HCT116 (cell line): ENCODE results near the gene CALHM1. TPM values are rescaled to one million over a fixed set of nuclear protein-coding genes. Genes with fewer than 3 reads are reported as not detected.

Source experiments
- ATAC-seq: fragments of 200-7000 bp; cut with Tn5 transposase; 2 replicates; pipeline ENCODE4 v1.9.1; 2020; ENCODE audit warnings: mild to moderate bottlenecking, moderate library complexity
- BruUV-seq: library from RNA; stranded (reverse); fragments of 400-500 nt; replicated peaks from 2 replicates; lab custom pipeline; 2021; lab: Mats Ljungman, UMichigan
- CTCF ChIA-PET: fragments of 300-600 bp; sonication (Branson Sonifier 250); formaldehyde crosslinking; loops from one replicate; lab custom pipeline; 2021; ENCODE audit warnings: antibody characterized with exemption; lab: Charles Lee
- POLR2A ChIA-PET: fragments of 300-600, 350-600 bp; sonication (Branson Sonifier 250); formaldehyde crosslinking; loops from one replicate; lab custom pipeline; 2021; ENCODE audit warnings: antibody characterized with exemption; lab: Charles Lee
- RAD21 ChIA-PET, 2 experiments: fragments of 300-600 bp; sonication (Branson Sonifier 250); formaldehyde crosslinking; loops; one replicate each; lab custom pipeline; 2023; ENCODE audit warnings: low total read pairs in 2 of 2; ENCODE audit not compliant: uncharacterized antibody in 2 of 2, unreplicated experiment in 2 of 2, low non-redundant PET in 1 of 2; lab: Charles Lee
- DNase-seq: peaks from one replicate; pipeline ENCODE4 v3.0.0-alpha.2; 2010; ENCODE audit warnings: low read depth, low spot score
- H2AFZ ChIP-seq: fragments of 200-600 bp; shearing (Covaris generic), sonication (generic); 2 replicates; pipeline ENCODE4 v1.6.1; 2017; ENCODE audit warnings: low read depth, mixed run types, mixed read lengths, antibody characterized with exemption, low read length; ENCODE audit not compliant: poor library complexity, severe bottlenecking
- H3K27ac ChIP-seq: 2 replicates; pipeline ENCODE4 v1.5.1; 2012; ENCODE audit warnings: low read depth, low read length
- H3K27me3 ChIP-seq: fragments of 200-600 bp; sonication (generic); 2 replicates; pipeline ENCODE4 v1.6.1; 2016; ENCODE audit warnings: mixed run types, low read length, mixed read lengths; ENCODE audit not compliant: insufficient read depth
- H3K36me3 ChIP-seq, 2 experiments: fragments of 200-500 bp in 1 of 2; fragments of 200-600 bp in 1 of 2; sonication (Bioruptor generic) in 1 of 2; sonication (generic) in 1 of 2; 2 replicates each; pipeline versions ENCODE4 v1.5.1 to v1.6.1; 2014 to 2016; ENCODE audit warnings: low read length in 2 of 2, inconsistent platforms in 1 of 2, mixed read lengths in 1 of 2, mixed run types in 1 of 2; ENCODE audit not compliant: insufficient read depth in 2 of 2, control insufficient read depth in 1 of 2
- H3K4me1 ChIP-seq, 2 experiments: fragments of 200-600 bp in 1 of 2; sonication (generic) in 1 of 2; 2 replicates each; pipeline versions ENCODE4 v1.5.1 to v1.6.1; 2012 to 2017; ENCODE audit warnings: low read length in 2 of 2, inconsistent platforms in 1 of 2, mild to moderate bottlenecking in 1 of 2, mixed read lengths in 1 of 2, mixed run types in 1 of 2, moderate library complexity in 1 of 2; ENCODE audit not compliant: insufficient read depth in 2 of 2, control insufficient read depth in 1 of 2
- H3K4me2 ChIP-seq: fragments of 200-600 bp; sonication (generic); 2 replicates; pipeline ENCODE4 v1.6.1; 2017; ENCODE audit warnings: mixed run types, low read length, mixed read lengths
- H3K4me3 ChIP-seq, 2 experiments: fragments of 200-600 bp in 1 of 2; sonication (generic) in 1 of 2; replicated peaks in 1 of 2; 2 replicates each; pipeline ENCODE4 v1.5.1; 2011 to 2016; ENCODE audit warnings: low read length in 2 of 2, control low read depth in 1 of 2, low read depth in 1 of 2, mild to moderate bottlenecking in 1 of 2, mixed read lengths in 1 of 2, mixed run types in 1 of 2
- H3K79me2 ChIP-seq: fragments of 200-600 bp; sonication (generic); 2 replicates; pipeline ENCODE4 v1.6.1; 2017; ENCODE audit warnings: mild to moderate bottlenecking, mixed run types, low read length, moderate library complexity, mixed read lengths; ENCODE audit not compliant: insufficient read depth
- H3K9ac ChIP-seq: fragments of 200-600 bp; sonication (generic); 2 replicates; pipeline ENCODE4 v1.6.1; 2016; ENCODE audit warnings: low read length, mixed read lengths
- H3K9me2 ChIP-seq: fragments of 200-600 bp; sonication (generic), shearing (Covaris generic); 2 replicates; pipeline ENCODE4 v1.6.1; 2017; ENCODE audit warnings: mixed run types, mild to moderate bottlenecking, moderate library complexity; ENCODE audit not compliant: insufficient read depth
- H3K9me3 ChIP-seq, 2 experiments: fragments of 200-500 bp in 1 of 2; fragments of 200-600 bp in 1 of 2; sonication (Bioruptor generic) in 1 of 2; sonication (generic) in 1 of 2; 2 replicates each; pipeline ENCODE4 v1.6.1; 2014 to 2017; ENCODE audit warnings: low read length in 2 of 2, mixed read lengths in 2 of 2, inconsistent platforms in 1 of 2, low read depth in 1 of 2, mild to moderate bottlenecking in 1 of 2, mixed run types in 1 of 2, moderate library complexity in 1 of 2; ENCODE audit not compliant: control insufficient read depth in 1 of 2, insufficient read depth in 1 of 2
- H4K20me1 ChIP-seq: fragments of 200-600 bp; sonication (generic), shearing (Covaris generic); 2 replicates; pipeline ENCODE4 v1.6.1; 2017; ENCODE audit warnings: mixed run types, mild to moderate bottlenecking, moderate library complexity; ENCODE audit not compliant: insufficient read depth
- CBX3 ChIP-seq: IDR thresholded peaks from 2 replicates; pipeline ENCODE4 v1.6.1; 2012; ENCODE audit warnings: low read depth
- ELF1 ChIP-seq: IDR thresholded peaks from 2 replicates; pipeline ENCODE4 v1.6.1; 2012; ENCODE audit warnings: low read depth, borderline replicate concordance
- FOSL1 ChIP-seq: IDR thresholded peaks from 2 replicates; pipeline ENCODE4 v1.6.1; 2012; ENCODE audit warnings: low read depth
- JUND ChIP-seq: IDR thresholded peaks from 2 replicates; pipeline ENCODE4 v1.6.1; 2012
- POLR2AphosphoS5 ChIP-seq: IDR thresholded peaks from 2 replicates; pipeline ENCODE4 v1.6.1; 2011; ENCODE audit warnings: mild to moderate bottlenecking, low read depth, low read length, moderate library complexity
- RAD21 ChIP-seq: IDR thresholded peaks from 2 replicates; pipeline ENCODE4 v1.6.1; 2012; ENCODE audit warnings: low read depth, mild to moderate bottlenecking
- REST ChIP-seq: IDR thresholded peaks from 2 replicates; pipeline ENCODE4 v1.6.1; 2012; ENCODE audit warnings: low read depth
- SIN3A ChIP-seq: IDR thresholded peaks from 2 replicates; pipeline ENCODE4 v1.6.1; 2012; ENCODE audit warnings: low read depth
- SRF ChIP-seq: IDR thresholded peaks from 2 replicates; pipeline ENCODE4 v1.6.1; 2012; ENCODE audit warnings: low read depth
- YY1 ChIP-seq: IDR thresholded peaks from 2 replicates; pipeline ENCODE4 v1.6.1; 2011; ENCODE audit warnings: low read length, low read depth, moderate library complexity, mild to moderate bottlenecking; ENCODE audit not compliant: insufficient replicate concordance; ENCODE audit errors: extremely low read depth
- ZFX ChIP-seq: fragments of 450-650 bp; IDR thresholded peaks from 2 replicates; pipeline ENCODE4 v1.6.1; 2017
- ZNF274 ChIP-seq: fragments of 200-500 bp; sonication (Bioruptor generic); IDR thresholded peaks from 2 replicates; pipeline ENCODE4 v1.6.1; 2014; ENCODE audit warnings: mild to moderate bottlenecking, low read depth, low read length, inconsistent platforms
- intact Hi-C: fragments of 100-400 bp; cut with micrococcal nuclease; formaldehyde crosslinking; loops from 2 replicates; pipeline ENCODE4 v1.10.0; 2022
- total RNA-seq: library from RNA; stranded (reverse); gene quantifications from one replicate; pipeline ENCODE4 v1.2.1, GENCODE V29; 2021; ENCODE audit not compliant: unreplicated experiment
- TF ChIP-seq, protein P1 (sequence below): IDR thresholded peaks from 2 replicates; pipeline ENCODE4 v1.6.1; 2011; ENCODE audit warnings: mild to moderate bottlenecking, low read length, moderate library complexity; ENCODE audit not compliant: insufficient replicate concordance; ENCODE audit errors: extremely low read depth
- TF ChIP-seq, protein P2 (sequence below), 3 experiments: fragments of 200-600 bp in 1 of 3; sonication (generic) in 1 of 3; IDR thresholded peaks in 2 of 3; conservative IDR thresholded peaks in 1 of 3; 2 replicates each; pipeline ENCODE4 v1.5.1; 2012 to 2017; ENCODE audit warnings: low read depth in 2 of 3, low read length in 2 of 3, antibody characterized with exemption in 1 of 3, borderline replicate concordance in 1 of 3, control low read depth in 1 of 3, mild to moderate bottlenecking in 1 of 3, mixed read lengths in 1 of 3, mixed run types in 1 of 3, moderate library complexity in 1 of 3; ENCODE audit not compliant: insufficient read depth in 1 of 3

The CALHM1 gene
- total RNA-seq, 1 experiment from 2014 or later: not detected

DNA sequence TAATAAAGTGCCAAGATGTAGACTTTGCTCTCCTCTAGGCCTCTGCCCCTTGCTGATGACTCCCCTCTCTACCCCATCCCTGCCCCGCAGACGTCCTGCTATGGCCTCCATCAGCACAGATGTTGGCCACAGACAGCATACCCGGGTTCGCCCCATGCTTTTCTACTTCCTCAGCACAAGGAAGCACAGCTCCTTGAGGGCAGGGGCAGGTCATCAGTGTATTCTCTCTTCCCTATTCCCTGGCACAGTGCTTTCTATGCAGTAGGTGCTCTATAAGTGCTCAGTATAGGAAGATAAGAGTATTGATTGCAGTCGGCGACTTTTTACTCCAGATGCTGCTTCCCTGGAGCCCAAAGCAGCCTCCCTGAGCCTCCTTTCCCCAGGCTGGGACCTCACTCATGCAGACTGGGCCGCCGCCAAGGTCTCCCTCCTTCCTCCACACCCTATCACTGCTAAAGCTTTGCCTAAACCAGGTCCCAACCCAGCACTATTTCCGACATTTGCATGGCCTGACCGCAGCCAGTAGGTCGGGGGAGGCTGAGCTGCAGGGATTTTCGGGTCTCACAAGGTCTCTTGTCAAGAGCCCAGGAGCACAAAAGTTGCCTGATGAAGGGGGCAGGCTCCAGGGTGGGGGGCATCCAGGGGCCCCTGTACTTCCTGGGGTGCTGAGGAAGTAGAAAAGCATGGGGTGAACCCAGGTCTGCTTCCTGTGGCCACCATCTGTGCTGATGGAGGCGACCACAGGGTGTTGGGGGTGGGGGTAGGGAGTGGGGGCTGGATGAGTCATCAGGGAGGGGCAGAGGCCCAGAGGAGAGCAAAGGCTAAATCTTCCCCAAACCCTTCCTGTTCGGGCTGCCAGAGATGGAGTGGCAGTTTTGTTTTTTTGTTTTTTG, 12.3 kb upstream of the CALHM1 start:
- DNase-seq: no peak
- no peaks in the 10 kb centered on the region for H3K36me3 ChIP-seq
- peak; percentile 25; the same call in 1 of the 2 replicates for ATAC-seq
- no peaks in the 10 kb centered on the region for H3K27me3 ChIP-seq
- H3K4me2 ChIP-seq: peak overlapping the region; percentile 33
- no peak overlapping the region for H3K9ac ChIP-seq
- H3K9me2 ChIP-seq: no peaks in the 10 kb centered on the region
- H4K20me1 ChIP-seq: no peaks in the 10 kb centered on the region
- RAD21 ChIA-PET: no interaction called here
- BruUV-seq: no TSS peak
- no peaks in the 10 kb centered on the region for H3K79me2 ChIP-seq
- H3K4me1 ChIP-seq: peaks cover 5 to 15% of the 10 kb centered on the region in 2 experiments; a peak in 3 of 4 replicates
- TF ChIP-seq RAD21 (no peak), POLR2AphosphoS5 (no peak), ELF1 (no peak), YY1 (no peak), ZFX (no peak), SIN3A (no peak), REST (no peak), SRF (no peak), FOSL1 (no peak; the same call in 1 of the 2 replicates), ZNF274 (no peak), CBX3 (no peak), JUND (no peak)
- TF ChIP-seq, protein P1, sequence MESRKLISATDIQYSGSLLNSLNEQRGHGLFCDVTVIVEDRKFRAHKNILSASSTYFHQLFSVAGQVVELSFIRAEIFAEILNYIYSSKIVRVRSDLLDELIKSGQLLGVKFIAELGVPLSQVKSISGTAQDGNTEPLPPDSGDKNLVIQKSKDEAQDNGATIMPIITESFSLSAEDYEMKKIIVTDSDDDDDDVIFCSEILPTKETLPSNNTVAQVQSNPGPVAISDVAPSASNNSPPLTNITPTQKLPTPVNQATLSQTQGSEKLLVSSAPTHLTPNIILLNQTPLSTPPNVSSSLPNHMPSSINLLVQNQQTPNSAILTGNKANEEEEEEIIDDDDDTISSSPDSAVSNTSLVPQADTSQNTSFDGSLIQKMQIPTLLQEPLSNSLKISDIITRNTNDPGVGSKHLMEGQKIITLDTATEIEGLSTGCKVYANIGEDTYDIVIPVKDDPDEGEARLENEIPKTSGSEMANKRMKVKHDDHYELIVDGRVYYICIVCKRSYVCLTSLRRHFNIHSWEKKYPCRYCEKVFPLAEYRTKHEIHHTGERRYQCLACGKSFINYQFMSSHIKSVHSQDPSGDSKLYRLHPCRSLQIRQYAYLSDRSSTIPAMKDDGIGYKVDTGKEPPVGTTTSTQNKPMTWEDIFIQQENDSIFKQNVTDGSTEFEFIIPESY: no peak
- TF ChIP-seq, protein P2, sequence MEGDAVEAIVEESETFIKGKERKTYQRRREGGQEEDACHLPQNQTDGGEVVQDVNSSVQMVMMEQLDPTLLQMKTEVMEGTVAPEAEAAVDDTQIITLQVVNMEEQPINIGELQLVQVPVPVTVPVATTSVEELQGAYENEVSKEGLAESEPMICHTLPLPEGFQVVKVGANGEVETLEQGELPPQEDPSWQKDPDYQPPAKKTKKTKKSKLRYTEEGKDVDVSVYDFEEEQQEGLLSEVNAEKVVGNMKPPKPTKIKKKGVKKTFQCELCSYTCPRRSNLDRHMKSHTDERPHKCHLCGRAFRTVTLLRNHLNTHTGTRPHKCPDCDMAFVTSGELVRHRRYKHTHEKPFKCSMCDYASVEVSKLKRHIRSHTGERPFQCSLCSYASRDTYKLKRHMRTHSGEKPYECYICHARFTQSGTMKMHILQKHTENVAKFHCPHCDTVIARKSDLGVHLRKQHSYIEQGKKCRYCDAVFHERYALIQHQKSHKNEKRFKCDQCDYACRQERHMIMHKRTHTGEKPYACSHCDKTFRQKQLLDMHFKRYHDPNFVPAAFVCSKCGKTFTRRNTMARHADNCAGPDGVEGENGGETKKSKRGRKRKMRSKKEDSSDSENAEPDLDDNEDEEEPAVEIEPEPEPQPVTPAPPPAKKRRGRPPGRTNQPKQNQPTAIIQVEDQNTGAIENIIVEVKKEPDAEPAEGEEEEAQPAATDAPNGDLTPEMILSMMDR (IDR thresholded peaks at IDR 0.05 in 2 of 3, conservative IDR thresholded peaks at IDR 0.05 in 1 of 3; ENCODE audit: borderline replicate concordance in 1 of 3, insufficient read depth in 1 of 3, low read depth in 2 of 3, low read length in 2 of 3): no peak
- CTCF ChIA-PET: no interaction called here
- H3K9me3 ChIP-seq: no peaks in the 10 kb centered on the region
- no peak overlapping the region for H3K4me3 ChIP-seq
- no peak overlapping the region for H3K27ac ChIP-seq
- POLR2A ChIA-PET: no interaction called here
- intact Hi-C loops: no loop called here
- H2AFZ ChIP-seq: no peak overlapping the region
